AG04450 (cell line): ENCODE measurements around the gene OGDH. TPM values are rescaled to one million over a fixed set of nuclear protein-coding genes. Genes with fewer than 3 reads are reported as not detected.

Experiments used
- CTCF ChIA-PET: fragments of 300-600, 350-600 bp; formaldehyde crosslinking; extraction: SDS; loops from one replicate; lab custom pipeline; 2022; ENCODE audit warnings: antibody characterized with exemption, inconsistent platforms; lab: Charles Lee
- POLR2A ChIA-PET: fragments of 350-600 bp; formaldehyde crosslinking; extraction: SDS; loops from one replicate; lab custom pipeline; 2021; ENCODE audit warnings: antibody characterized with exemption, inconsistent platforms; lab: Yijun Ruan, JAX
- DNase-seq: peaks from one replicate; pipeline ENCODE4 v3.0.0-alpha.2; 2011; ENCODE audit warnings: low read depth, low spot score
- H3K27ac ChIP-seq: one replicate; pipeline ENCODE4 v1.5.1; 2012; ENCODE audit warnings: low read depth, low read length, control low read depth
- H3K27me3 ChIP-seq: one replicate; pipeline ENCODE4 v1.6.0; 2012; ENCODE audit warnings: low read length; ENCODE audit not compliant: control insufficient read depth, insufficient read depth
- H3K4me3 ChIP-seq: 2 replicates; pipeline ENCODE4 v1.5.1; 2011; ENCODE audit warnings: mild to moderate bottlenecking, low read depth, low read length, control low read depth
- H3K9me3 ChIP-seq: 2 replicates; pipeline ENCODE4 v1.5.1; 2012; ENCODE audit warnings: low read length; ENCODE audit not compliant: control insufficient read depth, insufficient read depth
- polyA plus RNA-seq: library from polyadenylated mRNA; depleted of rRNA; stranded (reverse); fragments of >200 nt; gene quantifications from 2 replicates; pipeline ENCODE4 v1.2.3, GENCODE V29; 2011
- TF ChIP-seq, protein P1 (sequence below): IDR thresholded peaks from 2 replicates; pipeline ENCODE4 v1.5.1; 2011; ENCODE audit warnings: low read depth, low read length, control low read depth, inconsistent platforms

OGDH gene
- polyA plus RNA-seq, 1 experiment = 35.8 TPM

DNA sequence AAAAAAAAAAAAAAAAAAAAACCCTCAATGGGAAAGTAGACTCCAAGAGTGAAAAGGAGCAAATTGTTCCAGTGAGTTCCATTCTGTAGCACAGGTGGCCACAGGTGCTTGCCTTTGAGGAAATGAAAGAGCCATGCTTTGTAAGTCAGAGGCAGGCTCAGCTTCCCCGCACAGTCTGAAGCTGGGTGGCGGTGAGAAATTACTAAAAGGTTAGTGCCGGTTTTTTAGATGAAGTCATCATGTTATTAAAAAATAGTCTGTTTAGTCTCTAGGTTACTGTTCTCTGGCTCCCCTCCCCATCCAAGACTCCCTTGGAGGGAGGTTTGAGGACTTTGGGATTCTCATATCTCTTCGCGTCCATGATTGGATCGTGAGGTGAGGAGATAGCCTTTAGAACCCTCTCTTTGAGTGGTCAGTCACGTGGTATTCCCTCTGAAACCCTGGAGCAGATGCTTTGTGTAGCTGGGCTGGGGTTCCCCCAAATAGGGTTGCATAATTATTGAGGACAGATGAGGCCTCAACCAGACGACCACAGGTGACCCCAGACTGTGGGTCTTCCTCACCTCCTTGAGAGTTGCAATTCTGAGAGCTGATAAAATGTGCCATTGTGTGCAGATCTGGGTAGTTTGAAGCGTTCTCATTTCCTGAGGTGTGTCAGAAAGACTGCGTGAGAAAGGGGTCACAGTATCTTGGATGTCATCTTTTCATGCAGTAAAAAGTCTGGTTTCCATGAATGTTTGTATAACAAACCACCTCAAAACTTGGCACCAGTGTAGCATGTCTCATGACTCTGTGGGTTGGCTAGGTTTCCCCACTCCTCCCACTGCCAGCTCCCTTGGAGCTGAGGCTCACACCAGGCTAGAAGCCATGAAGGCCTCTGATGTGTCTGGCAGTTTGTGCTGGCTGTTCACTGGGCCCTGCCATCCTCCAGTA lies 27.1 kb downstream of the OGDH start:
- ChIA-PET POLR2A (interaction anchor here (0.6 to 1.3 kb wide), 3 partner anchors 27 to 43 kb away, joined by 3 to 10 read pairs (median 4); no protein-coding TSS in a partner anchor), CTCF (interaction anchor here (0.7 kb wide), 1 partner anchor 503 kb away, joined by 3 read pairs; no protein-coding TSS in a partner anchor)
- no peaks in the 10 kb centered on the region for H3K9me3 ChIP-seq
- no peaks in the 10 kb centered on the region for H3K27me3 ChIP-seq
- TF ChIP-seq, protein P1, sequence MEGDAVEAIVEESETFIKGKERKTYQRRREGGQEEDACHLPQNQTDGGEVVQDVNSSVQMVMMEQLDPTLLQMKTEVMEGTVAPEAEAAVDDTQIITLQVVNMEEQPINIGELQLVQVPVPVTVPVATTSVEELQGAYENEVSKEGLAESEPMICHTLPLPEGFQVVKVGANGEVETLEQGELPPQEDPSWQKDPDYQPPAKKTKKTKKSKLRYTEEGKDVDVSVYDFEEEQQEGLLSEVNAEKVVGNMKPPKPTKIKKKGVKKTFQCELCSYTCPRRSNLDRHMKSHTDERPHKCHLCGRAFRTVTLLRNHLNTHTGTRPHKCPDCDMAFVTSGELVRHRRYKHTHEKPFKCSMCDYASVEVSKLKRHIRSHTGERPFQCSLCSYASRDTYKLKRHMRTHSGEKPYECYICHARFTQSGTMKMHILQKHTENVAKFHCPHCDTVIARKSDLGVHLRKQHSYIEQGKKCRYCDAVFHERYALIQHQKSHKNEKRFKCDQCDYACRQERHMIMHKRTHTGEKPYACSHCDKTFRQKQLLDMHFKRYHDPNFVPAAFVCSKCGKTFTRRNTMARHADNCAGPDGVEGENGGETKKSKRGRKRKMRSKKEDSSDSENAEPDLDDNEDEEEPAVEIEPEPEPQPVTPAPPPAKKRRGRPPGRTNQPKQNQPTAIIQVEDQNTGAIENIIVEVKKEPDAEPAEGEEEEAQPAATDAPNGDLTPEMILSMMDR = no peak
- peak; percentile 81 for DNase-seq
- no peak overlapping the region for H3K4me3 ChIP-seq
- peak overlapping the region; percentile 71 for H3K27ac ChIP-seq

DNA sequence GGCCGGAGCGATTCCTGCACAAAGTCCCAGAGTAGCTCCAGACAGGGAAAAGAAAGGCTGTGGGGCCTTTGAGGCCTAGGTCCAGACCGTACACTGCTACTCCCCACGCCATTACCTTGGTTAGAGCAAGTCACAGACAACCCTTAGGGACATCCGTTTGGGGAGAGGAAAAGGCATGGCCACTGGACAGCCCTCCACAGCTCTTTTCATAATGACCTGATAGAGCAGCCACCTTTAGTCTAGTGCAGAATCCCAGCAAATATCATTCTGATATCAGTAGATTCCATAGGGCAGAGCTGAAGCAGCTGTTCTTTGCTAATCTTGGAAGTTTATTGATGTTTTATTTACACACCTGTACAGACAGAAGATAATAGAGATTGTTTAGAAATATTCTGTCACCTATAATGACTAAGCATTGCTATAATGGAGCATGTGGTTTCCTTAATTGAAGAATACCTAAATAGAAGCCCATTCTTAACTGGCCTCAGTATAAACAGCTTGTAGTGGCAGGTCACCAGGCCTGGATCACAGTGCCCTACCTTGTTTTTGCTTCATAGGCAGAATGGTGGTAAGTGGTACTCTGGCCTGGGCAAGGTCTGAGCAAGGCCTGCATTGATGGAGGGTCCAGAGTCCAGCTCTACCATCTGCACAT lies 27.9 kb downstream of the OGDH start:
- Histone ChIP-seq H3K4me3 (no peak overlapping the region), H3K27me3 (no peaks in the 10 kb centered on the region), H3K27ac (peak overlapping the region; percentile 71), H3K9me3 (no peaks in the 10 kb centered on the region)
- DNase-seq = no peak
- CTCF ChIA-PET = interaction anchor here (0.7 kb wide), 1 partner anchor 502 kb away, joined by 3 read pairs; no protein-coding TSS in a partner anchor
- POLR2A ChIA-PET = interaction anchor here (0.6 to 1.3 kb wide), 3 partner anchors 28 to 43 kb away, joined by 3 to 10 read pairs (median 4); no protein-coding TSS in a partner anchor
- TF ChIP-seq, protein P1 = no peak

DNA sequence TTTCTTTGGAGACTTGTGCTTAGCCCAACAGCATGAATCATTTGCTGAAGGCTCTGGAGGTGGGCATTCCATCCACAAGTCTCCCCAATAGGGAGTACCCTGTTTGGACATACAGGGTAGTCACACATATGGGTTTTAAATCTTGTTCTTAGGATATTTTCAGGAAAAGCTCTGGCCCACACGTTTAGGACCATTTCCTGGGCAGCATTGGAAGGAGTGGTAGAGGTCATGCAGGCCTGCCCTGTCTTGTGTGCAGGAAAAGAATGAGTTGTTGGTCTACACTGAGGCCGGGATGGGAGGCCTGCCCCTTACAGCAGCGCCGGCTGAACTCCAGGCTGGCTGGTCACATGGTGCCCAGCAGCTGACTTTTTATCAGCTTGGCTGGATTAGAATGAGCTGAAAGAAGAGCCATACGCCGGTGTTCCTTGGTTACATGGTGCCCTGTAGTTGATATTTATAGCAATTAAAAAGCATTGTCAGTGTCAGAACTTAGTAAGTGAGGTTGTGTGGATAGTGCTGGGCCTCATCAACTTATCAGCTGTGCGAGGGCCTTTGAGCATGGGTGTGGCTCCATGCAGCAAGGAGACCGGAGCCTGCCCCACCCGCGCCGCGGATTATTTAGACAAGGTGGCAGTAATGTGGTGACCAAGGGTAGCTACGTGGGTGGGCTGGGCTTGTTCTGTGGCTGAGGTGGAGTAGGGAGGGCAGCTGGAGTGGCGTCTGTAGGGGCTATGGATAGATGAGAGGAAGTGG lies 28.6 kb downstream of the OGDH start:
- TF ChIP-seq, protein P1 = no peak
- DNase-seq = no peak
- ChIA-PET CTCF (no interaction called here), POLR2A (interaction anchor here (1.3 kb wide), 1 partner anchor 28 kb away, joined by 3 read pairs; no protein-coding TSS in a partner anchor)
- H3K27me3 ChIP-seq = no peaks in the 10 kb centered on the region
- no peak overlapping the region for H3K27ac ChIP-seq
- H3K4me3 ChIP-seq = no peak overlapping the region
- no peaks in the 10 kb centered on the region for H3K9me3 ChIP-seq

DNA sequence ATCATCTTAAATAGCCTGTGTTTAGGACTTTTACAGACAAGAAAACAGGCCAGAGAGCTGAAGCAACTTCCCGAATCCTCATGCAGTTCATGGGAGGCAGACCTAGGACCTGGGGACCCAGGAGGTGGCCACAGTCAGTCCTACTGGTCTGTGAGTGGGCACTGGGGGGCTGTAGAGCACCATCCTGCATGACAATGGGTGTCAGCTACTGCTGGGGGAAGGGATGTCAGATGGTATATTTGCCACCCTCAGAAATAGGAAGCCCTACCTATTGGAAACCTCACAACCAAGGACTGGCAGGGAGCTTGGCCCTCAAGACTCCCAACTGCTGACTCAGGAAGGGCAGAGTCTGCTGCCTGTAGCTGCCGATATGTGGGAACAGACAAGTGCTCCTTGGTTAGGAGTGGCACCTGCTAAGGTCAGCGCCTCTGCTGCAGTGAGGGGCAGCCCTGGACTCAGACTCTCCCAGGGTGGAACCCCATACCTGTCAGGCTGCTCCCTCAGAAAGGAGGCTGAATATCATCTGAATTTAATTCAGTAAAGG lies 29.7 kb downstream of the OGDH start:
- ChIA-PET CTCF (no interaction called here), POLR2A (interaction anchor here (0.5 kb wide), 1 partner anchor 33 kb away, joined by 6 read pairs; no protein-coding TSS in a partner anchor)
- H3K27me3 ChIP-seq = no peaks in the 10 kb centered on the region
- H3K4me3 ChIP-seq = no peak overlapping the region
- no peak for DNase-seq
- H3K9me3 ChIP-seq = no peaks in the 10 kb centered on the region
- no peak overlapping the region for H3K27ac ChIP-seq
- TF ChIP-seq, protein P1 = no peak
